ENCODE measurements around the gene OR6F1.

DNA sequence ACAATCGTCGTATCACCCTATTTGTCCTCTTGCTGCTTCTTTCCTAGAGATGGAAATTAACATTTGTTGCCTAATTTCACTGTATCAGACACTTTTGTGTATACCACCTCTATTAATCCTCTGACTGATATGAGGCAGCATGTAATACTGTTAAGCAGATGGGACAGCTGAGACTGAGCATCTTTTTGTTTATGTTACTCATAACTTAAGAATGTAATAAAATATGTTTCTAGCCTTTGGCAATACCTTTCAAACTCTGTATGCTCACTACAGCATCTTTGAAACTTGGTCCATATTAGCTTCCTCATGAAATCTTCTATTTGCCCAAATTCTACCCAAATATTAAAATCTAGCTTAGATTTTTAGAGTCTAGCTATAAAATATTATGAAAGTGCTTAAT, 24.3 kb upstream of the OR6F1 start:
- TF ChIP-seq, protein P1, sequence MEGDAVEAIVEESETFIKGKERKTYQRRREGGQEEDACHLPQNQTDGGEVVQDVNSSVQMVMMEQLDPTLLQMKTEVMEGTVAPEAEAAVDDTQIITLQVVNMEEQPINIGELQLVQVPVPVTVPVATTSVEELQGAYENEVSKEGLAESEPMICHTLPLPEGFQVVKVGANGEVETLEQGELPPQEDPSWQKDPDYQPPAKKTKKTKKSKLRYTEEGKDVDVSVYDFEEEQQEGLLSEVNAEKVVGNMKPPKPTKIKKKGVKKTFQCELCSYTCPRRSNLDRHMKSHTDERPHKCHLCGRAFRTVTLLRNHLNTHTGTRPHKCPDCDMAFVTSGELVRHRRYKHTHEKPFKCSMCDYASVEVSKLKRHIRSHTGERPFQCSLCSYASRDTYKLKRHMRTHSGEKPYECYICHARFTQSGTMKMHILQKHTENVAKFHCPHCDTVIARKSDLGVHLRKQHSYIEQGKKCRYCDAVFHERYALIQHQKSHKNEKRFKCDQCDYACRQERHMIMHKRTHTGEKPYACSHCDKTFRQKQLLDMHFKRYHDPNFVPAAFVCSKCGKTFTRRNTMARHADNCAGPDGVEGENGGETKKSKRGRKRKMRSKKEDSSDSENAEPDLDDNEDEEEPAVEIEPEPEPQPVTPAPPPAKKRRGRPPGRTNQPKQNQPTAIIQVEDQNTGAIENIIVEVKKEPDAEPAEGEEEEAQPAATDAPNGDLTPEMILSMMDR (IDR thresholded peaks at IDR 0.05) = no peak
- TF ChIP-seq POLR2A (IDR thresholded peaks at IDR 0.05) = no peak
